ENCODE measurements around the gene TIMP1.

The TIMP1 gene

GRCh38 chrX:47571215-47571614 lies 11.0 kb upstream of the TIMP1 start:
- TF ChIP-seq CTCF (IDR thresholded peaks at IDR 0.05; ENCODE audit: low read length) (no peak), EZH2 (IDR thresholded peaks at IDR 0.05; ENCODE audit: borderline replicate concordance, low read length) (no peak)
- H3K4me1 ChIP-seq (ENCODE audit: insufficient read depth, low read length, severe bottlenecking), result no peaks in the 10 kb centered on the region
- no peak overlapping the region for H3K4me2 ChIP-seq (ENCODE audit: low read length)
- H3K36me3 ChIP-seq (ENCODE audit: insufficient read depth, low read length), result peaks cover 44% of the 10 kb centered on the region
- no peak overlapping the region for H3K27ac ChIP-seq (ENCODE audit: low read depth, low read length, poor library complexity, severe bottlenecking)
- no peaks in the 10 kb centered on the region for H3K79me2 ChIP-seq (ENCODE audit: insufficient read depth, low read length)
- no peak overlapping the region for H2AFZ ChIP-seq (ENCODE audit: low read length)
- H3K27me3 ChIP-seq (ENCODE audit: insufficient read depth, low read length), result no peaks in the 10 kb centered on the region
- H4K20me1 ChIP-seq (ENCODE audit: insufficient read depth, low read length), result no peaks in the 10 kb centered on the region
- H3K9me3 ChIP-seq (ENCODE audit: low read length), result no peaks in the 10 kb centered on the region
- no peak overlapping the region for H3K4me3 ChIP-seq (ENCODE audit: low read depth, low read length, poor library complexity, severe bottlenecking)
- no peaks in the 10 kb centered on the region for H3K9me2 ChIP-seq (ENCODE audit: low read depth, low read length)
- H3F3A ChIP-seq (ENCODE audit: insufficient read depth, low read length), result no peaks in the 10 kb centered on the region
- H3K9ac ChIP-seq (ENCODE audit: low read length), result no peak overlapping the region

GRCh38 chrX:47571896-47572295 lies 10.3 kb upstream of the TIMP1 start:
- Histone ChIP-seq H3K36me3 (ENCODE audit: insufficient read depth, low read length) (peaks cover 37% of the 10 kb centered on the region), H3K9ac (ENCODE audit: low read length) (no peak overlapping the region), H3K4me3 (ENCODE audit: low read depth, low read length, poor library complexity, severe bottlenecking) (no peak overlapping the region), H3F3A (ENCODE audit: insufficient read depth, low read length) (no peaks in the 10 kb centered on the region), H3K79me2 (ENCODE audit: insufficient read depth, low read length) (no peaks in the 10 kb centered on the region), H2AFZ (ENCODE audit: low read length) (no peak overlapping the region), H4K20me1 (ENCODE audit: insufficient read depth, low read length) (no peaks in the 10 kb centered on the region), H3K9me3 (ENCODE audit: low read length) (no peaks in the 10 kb centered on the region), H3K4me2 (ENCODE audit: low read length) (no peak overlapping the region), H3K27ac (ENCODE audit: low read depth, low read length, poor library complexity, severe bottlenecking) (no peak overlapping the region), H3K27me3 (ENCODE audit: insufficient read depth, low read length) (no peaks in the 10 kb centered on the region), H3K9me2 (ENCODE audit: low read depth, low read length) (no peaks in the 10 kb centered on the region), H3K4me1 (ENCODE audit: insufficient read depth, low read length, severe bottlenecking) (no peaks in the 10 kb centered on the region)
- TF ChIP-seq CTCF (IDR thresholded peaks at IDR 0.05; ENCODE audit: low read length), result no peak
- no peak for TF ChIP-seq EZH2 (IDR thresholded peaks at IDR 0.05; ENCODE audit: borderline replicate concordance, low read length)

GRCh38 chrX:47572773-47573340 lies 9.4 kb upstream of the TIMP1 start:
- H3K4me1 ChIP-seq (ENCODE audit: insufficient read depth, low read length, severe bottlenecking), result no peaks in the 10 kb centered on the region
- H3K36me3 ChIP-seq (ENCODE audit: insufficient read depth, low read length), result peaks cover 27% of the 10 kb centered on the region
- no peak overlapping the region for H3K27ac ChIP-seq (ENCODE audit: low read depth, low read length, poor library complexity, severe bottlenecking)
- H3K9ac ChIP-seq (ENCODE audit: low read length), result no peak overlapping the region
- no peak for TF ChIP-seq CTCF (IDR thresholded peaks at IDR 0.05; ENCODE audit: low read length)
- TF ChIP-seq EZH2 (IDR thresholded peaks at IDR 0.05; ENCODE audit: borderline replicate concordance, low read length), result no peak
- H4K20me1 ChIP-seq (ENCODE audit: insufficient read depth, low read length), result no peaks in the 10 kb centered on the region
- no peak overlapping the region for H3K4me3 ChIP-seq (ENCODE audit: low read depth, low read length, poor library complexity, severe bottlenecking)
- no peak overlapping the region for H3K4me2 ChIP-seq (ENCODE audit: low read length)
- no peaks in the 10 kb centered on the region for H3K9me3 ChIP-seq (ENCODE audit: low read length)
- no peaks in the 10 kb centered on the region for H3K9me2 ChIP-seq (ENCODE audit: low read depth, low read length)
- H2AFZ ChIP-seq (ENCODE audit: low read length), result no peak overlapping the region
- H3K79me2 ChIP-seq (ENCODE audit: insufficient read depth, low read length), result no peaks in the 10 kb centered on the region
- no peaks in the 10 kb centered on the region for H3K27me3 ChIP-seq (ENCODE audit: insufficient read depth, low read length)
- H3F3A ChIP-seq (ENCODE audit: insufficient read depth, low read length), result no peaks in the 10 kb centered on the region
